Measurements from ENCODE around the gene ACOX1.

The ACOX1 gene

GRCh38 chr17:75978938-75979704 lies at the start of gene ACOX1, which contains the start of gene TEN1:
ACOX1 (minus strand) TSS chr17:75979166; CDS start chr17:75979073, 93 bp downstream.
TEN1 (plus strand) TSS chr17:75979240; CDS start chr17:75986193, 6,953 bp downstream.
- peak within 1 kb of the TSS; percentile 99 for H3K27ac Mint-ChIP-seq
- H3K4me1 Mint-ChIP-seq (ENCODE audit: low read depth) = peaks cover 35% of the 10 kb centered on the region
- DNase-seq (ENCODE audit: low spot score) = peak; percentile 94

GRCh38 chr17:76027159-76027839 lies 48.3 kb upstream of the ACOX1 start, which contains the start of gene EVPL:
EVPL (minus strand) TSS chr17:76027306; CDS start chr17:76027198, 108 bp downstream.
- Mint-ChIP-seq H3K9me3 (no peaks in the 10 kb centered on the region), H3K27me3 (ENCODE audit: low read depth) (no peaks in the 10 kb centered on the region), H3K36me3 (ENCODE audit: low read depth) (no peaks in the 10 kb centered on the region), H3K4me3 (no peak within 1 kb of the TSS), H3K4me1 (ENCODE audit: low read depth) (peaks cover 8% of the 10 kb centered on the region), H3K27ac (no peak within 1 kb of the TSS)
- no peak for DNase-seq (ENCODE audit: low spot score)

More at GRCh38 chr17:75978938-75979704, at the start of gene ACOX1, which contains the start of gene TEN1:
- peak within 1 kb of the TSS; percentile 99 for H3K4me3 Mint-ChIP-seq
- H3K36me3 Mint-ChIP-seq (ENCODE audit: low read depth) = peaks cover 11% of the 10 kb centered on the region
- no peaks in the 10 kb centered on the region for H3K9me3 Mint-ChIP-seq
- H3K27me3 Mint-ChIP-seq (ENCODE audit: low read depth) = no peaks in the 10 kb centered on the region

GRCh38 chr17:76026714-76027158 lies 47.8 kb upstream of the ACOX1 start:
- no peaks in the 10 kb centered on the region for H3K36me3 Mint-ChIP-seq (ENCODE audit: low read depth)
- no peak for DNase-seq (ENCODE audit: low spot score)
- no peak overlapping the region for H3K4me3 Mint-ChIP-seq
- no peaks in the 10 kb centered on the region for H3K9me3 Mint-ChIP-seq
- no peak overlapping the region for H3K27ac Mint-ChIP-seq
- H3K4me1 Mint-ChIP-seq (ENCODE audit: low read depth) = peaks cover 8% of the 10 kb centered on the region
- no peaks in the 10 kb centered on the region for H3K27me3 Mint-ChIP-seq (ENCODE audit: low read depth)

- DNase-seq (ENCODE audit: low spot score) = no peak
- H3K4me3 Mint-ChIP-seq = no peak overlapping the region
- no peaks in the 10 kb centered on the region for H3K36me3 Mint-ChIP-seq (ENCODE audit: low read depth)
- no peak overlapping the region for H3K27ac Mint-ChIP-seq
- H3K9me3 Mint-ChIP-seq = no peaks in the 10 kb centered on the region
- H3K27me3 Mint-ChIP-seq (ENCODE audit: low read depth) = no peaks in the 10 kb centered on the region
- H3K4me1 Mint-ChIP-seq (ENCODE audit: low read depth) = peaks cover 8% of the 10 kb centered on the region
Measured at GRCh38 chr17:76025294-76025693, 46.3 kb upstream of the ACOX1 start.

GRCh38 chr17:76024353-76024752 lies 45.4 kb upstream of the ACOX1 start:
- Mint-ChIP-seq H3K36me3 (ENCODE audit: low read depth) (no peaks in the 10 kb centered on the region), H3K9me3 (no peaks in the 10 kb centered on the region), H3K27me3 (ENCODE audit: low read depth) (no peaks in the 10 kb centered on the region), H3K4me3 (no peak overlapping the region), H3K4me1 (ENCODE audit: low read depth) (peaks cover 2% of the 10 kb centered on the region), H3K27ac (no peak overlapping the region)
- no peak for DNase-seq (ENCODE audit: low spot score)

DNA sequence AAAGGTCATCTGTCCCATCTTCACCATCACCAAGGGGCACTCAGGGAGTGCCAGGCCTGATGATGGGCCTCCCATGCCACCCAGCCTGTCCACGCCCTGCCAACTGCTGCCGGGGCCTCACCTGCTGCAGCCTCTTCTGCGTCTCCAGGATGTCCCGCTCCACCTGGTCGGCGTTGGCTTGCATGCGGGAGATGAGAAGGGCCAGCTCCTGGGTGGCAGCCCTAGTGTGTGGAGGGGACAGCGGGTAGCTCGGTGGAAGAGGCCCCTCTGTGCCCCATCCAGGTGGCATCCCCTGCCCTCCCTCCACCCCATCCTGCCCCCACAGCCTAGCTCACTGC lies 44.9 kb upstream of the ACOX1 start:
- Mint-ChIP-seq H3K9me3 (no peaks in the 10 kb centered on the region), H3K27ac (no peak overlapping the region)

GRCh38 chr17:76022973-76023899 lies 44.3 kb upstream of the ACOX1 start:
- Mint-ChIP-seq H3K4me1 (ENCODE audit: low read depth) (no peaks in the 10 kb centered on the region), H3K4me3 (no peak overlapping the region), H3K27me3 (ENCODE audit: low read depth) (no peaks in the 10 kb centered on the region), H3K27ac (no peak overlapping the region), H3K36me3 (ENCODE audit: low read depth) (no peaks in the 10 kb centered on the region), H3K9me3 (no peaks in the 10 kb centered on the region)
- DNase-seq (ENCODE audit: low spot score) = no peak

More for the DNA sequence above, 44.9 kb upstream of the ACOX1 start:
- DNase-seq (ENCODE audit: low spot score) = no peak
- no peak overlapping the region for H3K4me3 Mint-ChIP-seq
- no peaks in the 10 kb centered on the region for H3K4me1 Mint-ChIP-seq (ENCODE audit: low read depth)
- H3K27me3 Mint-ChIP-seq (ENCODE audit: low read depth) = no peaks in the 10 kb centered on the region
- H3K36me3 Mint-ChIP-seq (ENCODE audit: low read depth) = no peaks in the 10 kb centered on the region

DNA sequence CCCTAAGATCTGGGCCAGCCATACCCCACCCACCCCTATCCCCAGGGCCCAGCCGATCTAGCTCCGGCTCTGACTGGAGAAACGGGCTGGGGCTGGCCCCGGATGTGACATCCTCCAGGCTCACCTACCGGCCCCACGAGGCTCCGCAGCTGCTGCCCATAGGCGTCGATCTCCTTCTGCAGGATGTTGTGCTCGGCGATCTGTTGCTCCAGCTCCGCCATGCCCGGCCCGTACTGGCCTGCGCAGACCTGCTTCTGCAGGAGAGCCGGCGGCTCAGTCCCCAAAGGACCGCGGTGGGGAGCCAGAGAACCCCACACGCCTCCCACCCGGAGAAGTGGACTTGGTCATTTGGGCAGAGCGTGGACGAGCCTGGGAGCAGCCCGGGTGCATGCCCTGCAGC lies 43.3 kb upstream of the ACOX1 start:
- no peaks in the 10 kb centered on the region for H3K9me3 Mint-ChIP-seq
- H3K36me3 Mint-ChIP-seq (ENCODE audit: low read depth) = no peaks in the 10 kb centered on the region
- DNase-seq (ENCODE audit: low spot score) = no peak
- H3K27ac Mint-ChIP-seq = no peak overlapping the region
- H3K27me3 Mint-ChIP-seq (ENCODE audit: low read depth) = no peaks in the 10 kb centered on the region
- H3K4me1 Mint-ChIP-seq (ENCODE audit: low read depth) = no peaks in the 10 kb centered on the region
- no peak overlapping the region for H3K4me3 Mint-ChIP-seq

- DNase-seq (ENCODE audit: low spot score) = no peak
- no peak overlapping the region for H3K27ac Mint-ChIP-seq
Measured at GRCh38 chr17:76019833-76020467, 41.0 kb upstream of the ACOX1 start.

GRCh38 chr17:76018801-76019200 lies 39.8 kb upstream of the ACOX1 start:
- no peaks in the 10 kb centered on the region for H3K27me3 Mint-ChIP-seq (ENCODE audit: low read depth)
- H3K36me3 Mint-ChIP-seq (ENCODE audit: low read depth) = no peaks in the 10 kb centered on the region
- H3K4me3 Mint-ChIP-seq = no peak overlapping the region
- H3K9me3 Mint-ChIP-seq = no peaks in the 10 kb centered on the region
- H3K4me1 Mint-ChIP-seq (ENCODE audit: low read depth) = peaks cover 5% of the 10 kb centered on the region
- no peak for DNase-seq (ENCODE audit: low spot score)
- H3K27ac Mint-ChIP-seq = no peak overlapping the region

More at GRCh38 chr17:76019833-76020467, 41.0 kb upstream of the ACOX1 start:
- H3K36me3 Mint-ChIP-seq (ENCODE audit: low read depth) = no peaks in the 10 kb centered on the region
- no peaks in the 10 kb centered on the region for H3K9me3 Mint-ChIP-seq
- no peaks in the 10 kb centered on the region for H3K4me1 Mint-ChIP-seq (ENCODE audit: low read depth)
- no peaks in the 10 kb centered on the region for H3K27me3 Mint-ChIP-seq (ENCODE audit: low read depth)
- H3K4me3 Mint-ChIP-seq = no peak overlapping the region

DNA sequence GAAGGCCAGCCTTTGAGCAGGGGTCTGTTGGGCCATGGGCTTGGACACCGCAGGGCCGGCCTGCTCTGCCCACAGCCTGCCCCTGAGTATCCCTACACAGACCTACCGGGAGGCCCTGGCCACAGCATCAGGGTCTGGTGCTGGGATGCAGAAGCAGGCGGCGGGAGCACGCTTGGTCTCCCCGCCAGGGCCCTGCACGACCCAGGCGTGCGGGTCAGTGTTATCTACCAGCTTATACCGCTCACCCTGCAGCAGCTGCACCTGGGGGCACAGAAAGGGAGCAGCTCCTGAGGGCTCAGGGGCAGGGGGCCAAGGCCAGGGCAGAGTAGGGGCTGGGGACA lies 39.3 kb upstream of the ACOX1 start:
- H3K27ac Mint-ChIP-seq = no peak overlapping the region

GRCh38 chr17:76017481-76018339 lies 38.7 kb upstream of the ACOX1 start:
- H3K36me3 Mint-ChIP-seq (ENCODE audit: low read depth) = no peaks in the 10 kb centered on the region
- no peak overlapping the region for H3K27ac Mint-ChIP-seq
- H3K27me3 Mint-ChIP-seq (ENCODE audit: low read depth) = no peaks in the 10 kb centered on the region
- no peaks in the 10 kb centered on the region for H3K9me3 Mint-ChIP-seq
- H3K4me1 Mint-ChIP-seq (ENCODE audit: low read depth) = peaks cover 5% of the 10 kb centered on the region
- H3K4me3 Mint-ChIP-seq = no peak overlapping the region
- DNase-seq (ENCODE audit: low spot score) = no peak

More for the DNA sequence above, 39.3 kb upstream of the ACOX1 start:
- H3K36me3 Mint-ChIP-seq (ENCODE audit: low read depth) = no peaks in the 10 kb centered on the region
- peaks cover 5% of the 10 kb centered on the region for H3K4me1 Mint-ChIP-seq (ENCODE audit: low read depth)
- no peak overlapping the region for H3K4me3 Mint-ChIP-seq
- DNase-seq (ENCODE audit: low spot score) = no peak
- no peaks in the 10 kb centered on the region for H3K27me3 Mint-ChIP-seq (ENCODE audit: low read depth)
- H3K9me3 Mint-ChIP-seq = no peaks in the 10 kb centered on the region

DNA sequence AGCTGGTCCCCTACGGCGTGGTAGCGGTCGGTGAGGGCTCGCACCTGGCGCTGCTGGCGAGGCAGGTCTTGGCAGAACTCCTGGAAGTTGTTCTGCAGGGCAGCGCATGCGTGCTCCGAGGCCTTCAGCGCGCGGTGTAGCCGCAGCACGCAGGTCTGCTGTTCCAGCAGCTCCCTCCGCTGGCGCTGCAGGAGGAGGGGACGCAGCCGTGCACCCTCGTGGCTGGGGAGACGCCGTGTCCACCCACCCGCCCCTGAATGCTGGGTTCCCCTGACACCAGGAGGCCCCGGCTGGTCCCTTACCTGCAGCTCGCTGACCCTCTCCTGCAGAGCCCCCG lies 35.9 kb upstream of the ACOX1 start:
- no peaks in the 10 kb centered on the region for H3K9me3 Mint-ChIP-seq
- DNase-seq (ENCODE audit: low spot score) = no peak
- H3K36me3 Mint-ChIP-seq (ENCODE audit: low read depth) = no peaks in the 10 kb centered on the region
- no peaks in the 10 kb centered on the region for H3K27me3 Mint-ChIP-seq (ENCODE audit: low read depth)
- no peak overlapping the region for H3K27ac Mint-ChIP-seq
- H3K4me3 Mint-ChIP-seq = no peak overlapping the region
- H3K4me1 Mint-ChIP-seq (ENCODE audit: low read depth) = peaks cover 5% of the 10 kb centered on the region
